Measurements from ENCODE around the gene SNCB.

SNCB gene

GRCh38 chr5:176592573-176592972 lies 37.8 kb downstream of the SNCB start:
- TF ChIP-seq CEBPB (IDR thresholded peaks at IDR 0.05), result no peak
- no peak for TF ChIP-seq CREB1 (IDR thresholded peaks at IDR 0.05; ENCODE audit: low read depth)
- no peak for TF ChIP-seq USF1 (IDR thresholded peaks at IDR 0.05)
- TF ChIP-seq MAX (IDR thresholded peaks at IDR 0.05), result no peak
- no peak for TF ChIP-seq YY1 (IDR thresholded peaks at IDR 0.05; ENCODE audit: low read depth)
- TF ChIP-seq EGR1 (IDR thresholded peaks at IDR 0.05), result no peak
- TF ChIP-seq REST (IDR thresholded peaks at IDR 0.05; ENCODE audit: low read depth), result no peak
- TF ChIP-seq FOXM1 (IDR thresholded peaks at IDR 0.05; ENCODE audit: borderline replicate concordance, low read depth), result no peak
- TF ChIP-seq TAF1 (IDR thresholded peaks at IDR 0.05; ENCODE audit: low read depth), result no peak

GRCh38 chr5:176590035-176590717 lies 40.2 kb downstream of the SNCB start:
- TF ChIP-seq MAX (IDR thresholded peaks at IDR 0.05) (no peak), ZBTB7A (IDR thresholded peaks at IDR 0.05; ENCODE audit: low read depth) (no peak), TAF1 (IDR thresholded peaks at IDR 0.05; ENCODE audit: low read depth) (no peak), CREB1 (IDR thresholded peaks at IDR 0.05; ENCODE audit: low read depth) (no peak), YY1 (IDR thresholded peaks at IDR 0.05; ENCODE audit: low read depth) (no peak), CEBPB (IDR thresholded peaks at IDR 0.05) (no peak), TCF12 (IDR thresholded peaks at IDR 0.05; ENCODE audit: low read depth) (no peak), EGR1 (IDR thresholded peaks at IDR 0.05) (no peak), REST (IDR thresholded peaks at IDR 0.05; ENCODE audit: low read depth) (no peak), USF1 (IDR thresholded peaks at IDR 0.05) (no peak), TEAD4 (IDR thresholded peaks at IDR 0.05) (no peak), NFIC (IDR thresholded peaks at IDR 0.05) (no peak), RAD21 (IDR thresholded peaks at IDR 0.05; ENCODE audit: low read depth) (no peak), EP300 (IDR thresholded peaks at IDR 0.05; ENCODE audit: borderline replicate concordance) (no peak), FOXM1 (IDR thresholded peaks at IDR 0.05; ENCODE audit: borderline replicate concordance, low read depth) (no peak)

GRCh38 chr5:176589039-176589769 lies 41.1 kb downstream of the SNCB start:
- TF ChIP-seq EGR1 (IDR thresholded peaks at IDR 0.05), result no peak
- no peak for TF ChIP-seq CREB1 (IDR thresholded peaks at IDR 0.05; ENCODE audit: low read depth)
- no peak for TF ChIP-seq ZBTB7A (IDR thresholded peaks at IDR 0.05; ENCODE audit: low read depth)
- TF ChIP-seq USF1 (IDR thresholded peaks at IDR 0.05), result no peak
- TF ChIP-seq REST (IDR thresholded peaks at IDR 0.05; ENCODE audit: low read depth), result no peak
- no peak for TF ChIP-seq MAX (IDR thresholded peaks at IDR 0.05)
- TF ChIP-seq CEBPB (IDR thresholded peaks at IDR 0.05), result no peak
- TF ChIP-seq NFIC (IDR thresholded peaks at IDR 0.05), result no peak
- no peak for TF ChIP-seq RAD21 (IDR thresholded peaks at IDR 0.05; ENCODE audit: low read depth)
- no peak for TF ChIP-seq YY1 (IDR thresholded peaks at IDR 0.05; ENCODE audit: low read depth)
- no peak for TF ChIP-seq TCF12 (IDR thresholded peaks at IDR 0.05; ENCODE audit: low read depth)
- no peak for TF ChIP-seq EP300 (IDR thresholded peaks at IDR 0.05; ENCODE audit: borderline replicate concordance)
- TF ChIP-seq FOXM1 (IDR thresholded peaks at IDR 0.05; ENCODE audit: borderline replicate concordance, low read depth), result no peak
- no peak for TF ChIP-seq TEAD4 (IDR thresholded peaks at IDR 0.05)
- no peak for TF ChIP-seq TAF1 (IDR thresholded peaks at IDR 0.05; ENCODE audit: low read depth)
